Fibroblast of lung (primary cell): ENCODE results near the gene CBFA2T2. TPM values are rescaled to one million over a fixed set of nuclear protein-coding genes. Genes with fewer than 3 reads are reported as not detected.

ENCODE experiments used
- DNase-seq, 2 donors: peaks; one replicate each; pipeline versions ENCODE4 v3.0.0 to v3.0.0-alpha.2; 2010; ENCODE audit warnings: low read depth in 2 of 2
- H2AFZ ChIP-seq: 2 replicates; pipeline ENCODE4 v1.5.1; 2012; ENCODE audit warnings: low read length, control low read depth, inconsistent platforms
- H3K27ac ChIP-seq: 2 replicates; pipeline ENCODE4 v1.5.1; 2011; ENCODE audit warnings: low read length, control low read depth; ENCODE audit not compliant: insufficient read depth
- H3K27me3 ChIP-seq: 2 replicates; pipeline ENCODE4 v1.5.1; 2011; ENCODE audit warnings: mild to moderate bottlenecking, low read length; ENCODE audit not compliant: control insufficient read depth, insufficient read depth
- H3K36me3 ChIP-seq: 2 replicates; pipeline ENCODE4 v1.5.1; 2011; ENCODE audit warnings: low read length; ENCODE audit not compliant: control insufficient read depth, insufficient read depth
- H3K4me1 ChIP-seq: 2 replicates; pipeline ENCODE4 v1.5.1; 2011; ENCODE audit warnings: low read length; ENCODE audit not compliant: control insufficient read depth, insufficient read depth; ENCODE audit errors: extremely low read depth
- H3K4me2 ChIP-seq: 2 replicates; pipeline ENCODE4 v1.5.1; 2011; ENCODE audit warnings: low read length, control low read depth; ENCODE audit not compliant: insufficient read depth; ENCODE audit errors: extremely low read depth
- H3K4me3 ChIP-seq, 4 experiments: fragments of 200-600 bp in 1 of 4; sonication (generic) in 1 of 4; replicated peaks in 1 of 4; 2 replicates each; pipeline ENCODE4 v1.5.1; 2011 to 2016; ENCODE audit warnings: low read length in 4 of 4, low read depth in 3 of 4, mild to moderate bottlenecking in 3 of 4, control low read depth in 2 of 4, inconsistent platforms in 1 of 4, mixed read lengths in 1 of 4; ENCODE audit not compliant: insufficient read depth in 1 of 4; ENCODE audit errors: control extremely low read depth in 1 of 4
- H3K79me2 ChIP-seq: 2 replicates; pipeline ENCODE4 v1.5.1; 2012; ENCODE audit warnings: mild to moderate bottlenecking, low read length, inconsistent platforms; ENCODE audit not compliant: control insufficient read depth, insufficient read depth
- H3K9ac ChIP-seq: 2 replicates; pipeline ENCODE4 v1.5.1; 2011; ENCODE audit warnings: mild to moderate bottlenecking, low read length, control low read depth; ENCODE audit not compliant: insufficient read depth
- H3K9me3 ChIP-seq: 2 replicates; pipeline ENCODE4 v1.5.1; 2012; ENCODE audit warnings: low read depth, low read length; ENCODE audit not compliant: control insufficient read depth, insufficient read depth
- H4K20me1 ChIP-seq: 2 replicates; pipeline ENCODE4 v1.5.1; 2011; ENCODE audit warnings: low read length; ENCODE audit not compliant: control insufficient read depth, insufficient read depth; ENCODE audit errors: extremely low read depth
- EZH2 ChIP-seq: IDR thresholded peaks from 2 replicates; pipeline ENCODE4 v1.5.1; 2012; ENCODE audit warnings: low read length, control low read depth, mild to moderate bottlenecking; ENCODE audit errors: missing control alignments
- polyA plus RNA-seq, 2 donors: library from polyadenylated mRNA; depleted of rRNA in 1 of 2; stranded (reverse) in 1 of 2; unstranded in 1 of 2; fragments of >200 nt; gene quantifications; 2 replicates each; pipeline ENCODE4 v1.2.1, GENCODE V29; 2011 to 2012; ENCODE audit warnings: missing spikeins in 1 of 2
- total RNA-seq: library from RNA; depleted of rRNA; stranded (reverse); fragments of >200 nt; gene quantifications from 2 replicates; pipeline ENCODE4 v1.2.1, GENCODE V29; 2014
- TF ChIP-seq, protein P1 (sequence below), 2 donors: IDR thresholded peaks in 1 of 2; conservative IDR thresholded peaks in 1 of 2; 1 replicate in 1 of 2; 2 replicates in 1 of 2; pipeline ENCODE4 v1.5.1; 2011 to 2012; ENCODE audit warnings: low read length in 2 of 2, control low read depth in 1 of 2, inconsistent platforms in 1 of 2, low read depth in 1 of 2, mild to moderate bottlenecking in 1 of 2

CBFA2T2 gene
- total and polyA plus RNA-seq, 2 donors (not counting 1 experiment from before 2014, with no cell fraction given): 5.6 to 7.3 TPM

DNA sequence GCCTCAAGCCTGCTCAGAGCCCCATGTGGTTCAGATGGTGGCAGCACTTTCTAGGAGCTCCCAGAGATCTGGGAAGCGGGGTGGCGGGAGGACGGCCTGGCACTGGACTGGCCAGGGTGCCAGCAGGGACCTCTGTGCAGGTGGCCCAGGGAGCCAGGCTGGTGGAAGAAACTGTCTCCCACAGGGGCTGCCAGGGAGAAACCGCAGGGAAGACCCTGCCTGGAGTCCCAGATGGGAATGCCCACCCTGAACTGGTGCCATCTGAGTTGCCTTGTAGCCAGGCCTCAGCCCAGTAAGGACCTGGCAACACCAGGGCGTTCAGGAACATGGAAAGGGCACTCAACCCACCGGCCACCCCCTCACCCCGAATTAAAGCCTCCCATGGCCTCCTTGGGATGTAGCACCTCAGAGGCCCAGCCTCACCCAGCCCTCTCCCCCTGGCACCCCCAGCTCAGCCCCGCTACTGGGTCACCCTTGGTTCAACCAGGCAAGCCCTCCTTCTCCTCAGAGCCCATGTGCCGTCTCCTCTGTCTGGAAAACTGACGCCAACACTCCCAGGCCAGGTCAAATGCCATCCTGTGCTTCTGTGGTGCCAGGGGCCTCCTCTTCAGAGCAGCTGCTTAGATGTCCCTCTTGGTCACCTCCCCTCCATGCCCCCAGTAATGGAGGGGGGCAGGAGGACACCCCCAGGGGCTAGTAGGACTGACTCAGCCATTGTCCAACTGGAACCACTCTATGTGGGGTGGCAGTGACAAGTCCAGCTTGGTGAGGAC lies 166.3 kb downstream of the CBFA2T2 start:
- Histone ChIP-seq H3K79me2 (no peaks in the 10 kb centered on the region), H3K4me2 (no peak overlapping the region), H3K9ac (no peak overlapping the region), H3K27ac (no peak overlapping the region), H2AFZ (no peak overlapping the region), H3K9me3 (no peaks in the 10 kb centered on the region), H3K4me3 (no peak overlapping the region), H4K20me1 (no peaks in the 10 kb centered on the region), H3K4me1 (no peaks in the 10 kb centered on the region), H3K27me3 (no peaks in the 10 kb centered on the region), H3K36me3 (peaks cover 4% of the 10 kb centered on the region)
- DNase-seq: no peak
- TF ChIP-seq, protein P1, sequence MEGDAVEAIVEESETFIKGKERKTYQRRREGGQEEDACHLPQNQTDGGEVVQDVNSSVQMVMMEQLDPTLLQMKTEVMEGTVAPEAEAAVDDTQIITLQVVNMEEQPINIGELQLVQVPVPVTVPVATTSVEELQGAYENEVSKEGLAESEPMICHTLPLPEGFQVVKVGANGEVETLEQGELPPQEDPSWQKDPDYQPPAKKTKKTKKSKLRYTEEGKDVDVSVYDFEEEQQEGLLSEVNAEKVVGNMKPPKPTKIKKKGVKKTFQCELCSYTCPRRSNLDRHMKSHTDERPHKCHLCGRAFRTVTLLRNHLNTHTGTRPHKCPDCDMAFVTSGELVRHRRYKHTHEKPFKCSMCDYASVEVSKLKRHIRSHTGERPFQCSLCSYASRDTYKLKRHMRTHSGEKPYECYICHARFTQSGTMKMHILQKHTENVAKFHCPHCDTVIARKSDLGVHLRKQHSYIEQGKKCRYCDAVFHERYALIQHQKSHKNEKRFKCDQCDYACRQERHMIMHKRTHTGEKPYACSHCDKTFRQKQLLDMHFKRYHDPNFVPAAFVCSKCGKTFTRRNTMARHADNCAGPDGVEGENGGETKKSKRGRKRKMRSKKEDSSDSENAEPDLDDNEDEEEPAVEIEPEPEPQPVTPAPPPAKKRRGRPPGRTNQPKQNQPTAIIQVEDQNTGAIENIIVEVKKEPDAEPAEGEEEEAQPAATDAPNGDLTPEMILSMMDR (conservative IDR thresholded peaks at IDR 0.05 in 1 of 2, IDR thresholded peaks at IDR 0.05 in 1 of 2; ENCODE audit: low read depth in 1 of 2, low read length in 2 of 2): no peak
- no peak for TF ChIP-seq EZH2

- no peak overlapping the region for H2AFZ ChIP-seq
- H3K4me3 ChIP-seq: no peak overlapping the region
- no peaks in the 10 kb centered on the region for H3K9me3 ChIP-seq
- H3K79me2 ChIP-seq: no peaks in the 10 kb centered on the region
- H3K36me3 ChIP-seq: peaks cover 4% of the 10 kb centered on the region
- H3K27me3 ChIP-seq: no peaks in the 10 kb centered on the region
- no peak overlapping the region for H3K4me2 ChIP-seq
- no peak overlapping the region for H3K9ac ChIP-seq
- H4K20me1 ChIP-seq: no peaks in the 10 kb centered on the region
- no peak for DNase-seq
- no peaks in the 10 kb centered on the region for H3K4me1 ChIP-seq
- TF ChIP-seq EZH2: no peak
- TF ChIP-seq, protein P1 (conservative IDR thresholded peaks at IDR 0.05 in 1 of 2, IDR thresholded peaks at IDR 0.05 in 1 of 2; ENCODE audit: low read depth in 1 of 2, low read length in 2 of 2): no peak
- H3K27ac ChIP-seq: no peak overlapping the region
These were observed 167.1 kb downstream of the CBFA2T2 start for GRCh38 chr20:33656783-33657703.

DNA sequence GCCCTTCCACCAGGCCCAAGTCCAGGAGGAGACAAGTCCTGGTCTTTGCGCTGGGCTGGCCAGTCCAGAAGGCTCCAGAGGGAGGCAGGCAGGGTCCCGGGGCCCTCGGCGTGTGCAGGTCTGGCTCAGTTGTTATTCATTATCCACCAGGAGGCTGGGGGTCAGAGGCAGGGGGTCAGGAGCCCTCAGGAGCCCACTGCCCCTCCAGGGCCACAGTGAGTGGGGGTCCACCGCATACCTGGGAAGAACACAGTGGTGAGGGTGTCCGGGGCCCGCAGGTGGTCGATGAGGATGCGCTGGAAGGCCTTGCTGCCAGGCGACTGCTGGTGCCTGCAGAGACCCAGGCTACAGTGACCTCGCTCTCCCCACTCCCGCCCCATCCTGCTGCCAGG lies 167.8 kb downstream of the CBFA2T2 start:
- Histone ChIP-seq H3K36me3 (peaks cover 4% of the 10 kb centered on the region), H2AFZ (no peak overlapping the region)
- TF ChIP-seq, protein P1 (conservative IDR thresholded peaks at IDR 0.05 in 1 of 2, IDR thresholded peaks at IDR 0.05 in 1 of 2; ENCODE audit: low read depth in 1 of 2, low read length in 2 of 2): no peak
- TF ChIP-seq EZH2: no peak

More for the DNA sequence above, 167.8 kb downstream of the CBFA2T2 start:
- no peaks in the 10 kb centered on the region for H4K20me1 ChIP-seq
- H3K27me3 ChIP-seq: no peaks in the 10 kb centered on the region
- no peak overlapping the region for H3K4me3 ChIP-seq
- no peak for DNase-seq
- H3K9ac ChIP-seq: no peak overlapping the region
- no peaks in the 10 kb centered on the region for H3K9me3 ChIP-seq
- no peak overlapping the region for H3K27ac ChIP-seq
- no peaks in the 10 kb centered on the region for H3K79me2 ChIP-seq
- no peak overlapping the region for H3K4me2 ChIP-seq
- H3K4me1 ChIP-seq: no peaks in the 10 kb centered on the region
